ENCODE results near the gene HNRNPAB. TPM values are rescaled to one million over a fixed set of nuclear protein-coding genes. Genes with fewer than 3 reads are reported as not detected.

The HNRNPAB gene
- total and polyA plus RNA-seq, 2 donors (not counting 3 experiments of a cell fraction or from before 2014, with no cell fraction given) = 207 to 309 TPM

DNA sequence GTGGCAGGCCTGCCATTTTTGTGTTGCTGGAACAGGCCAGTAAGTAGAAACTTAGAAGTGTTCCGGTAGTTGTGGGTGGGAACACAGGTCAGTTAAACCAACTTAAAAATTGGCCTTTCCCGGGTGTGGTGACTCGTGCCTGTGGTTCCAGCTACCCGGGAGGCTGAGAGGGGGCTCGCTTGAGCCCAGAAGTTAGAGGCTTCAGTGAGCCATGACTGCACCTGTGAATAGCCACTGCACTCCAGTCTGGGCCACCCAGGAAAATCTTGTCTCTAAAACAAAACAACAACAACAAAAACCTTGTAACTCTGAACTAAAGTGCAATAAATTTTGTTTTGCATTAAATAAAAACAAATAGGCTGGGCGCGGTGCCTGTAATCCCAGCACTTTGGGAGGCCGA lies 49.3 kb upstream of the HNRNPAB start:
- Histone ChIP-seq H4K20me1 (replicated peaks; ENCODE audit: control insufficient read depth, extremely low read depth, insufficient read depth, low read length) (no peaks in the 10 kb centered on the region), H3K4me3 (replicated peaks in 1 of 3; ENCODE audit: insufficient read depth in 1 of 3, low read depth in 1 of 3, low read length in 3 of 3) (no peak overlapping the region), H3K36me3 (ENCODE audit: control insufficient read depth in 2 of 2, extremely low read depth in 1 of 2, insufficient read depth in 2 of 2, low read length in 2 of 2) (peaks cover 6 to 9% of the 10 kb centered on the region in 2 experiments), H3K9ac (replicated peaks; ENCODE audit: extremely low read depth, insufficient read depth, low read length) (no peak overlapping the region), H3K79me2 (ENCODE audit: control insufficient read depth, insufficient read depth, low read length) (peaks cover 17% of the 10 kb centered on the region), H3K27ac (ENCODE audit: insufficient read depth, low read depth, low read length) (no peak overlapping the region), H3K4me1 (ENCODE audit: control insufficient read depth, extremely low read depth, insufficient read depth, low read length) (peaks cover 6% of the 10 kb centered on the region), H3K4me2 (ENCODE audit: insufficient read depth, low read length) (no peak overlapping the region), H2AFZ (ENCODE audit: low read depth, low read length) (no peak overlapping the region), H3K9me3 (replicated peaks; ENCODE audit: control insufficient read depth, insufficient read depth, low read length) (no peaks in the 10 kb centered on the region), H3K27me3 (ENCODE audit: control insufficient read depth in 2 of 2, insufficient read depth in 2 of 2, low read length in 2 of 2) (no peaks in the 10 kb centered on the region), H3K9me1 (replicated peaks; ENCODE audit: control insufficient read depth, extremely low read depth, insufficient read depth, low read length) (no peaks in the 10 kb centered on the region)
- TF ChIP-seq FOS (IDR thresholded peaks at IDR 0.05; ENCODE audit: borderline replicate concordance, insufficient read depth, low read length) (no peak), MYC (IDR thresholded peaks at IDR 0.05; ENCODE audit: low read depth, low read length) (no peak), POLR2A (IDR thresholded peaks at IDR 0.05; ENCODE audit: low read depth, low read length) (no peak), EZH2 (IDR thresholded peaks at IDR 0.05; ENCODE audit: borderline replicate concordance, low read depth, low read length, severe bottlenecking) (no peak), GATA2 (IDR thresholded peaks at IDR 0.05; ENCODE audit: insufficient read depth, insufficient read length, low read depth, low read length) (no peak), POLR2AphosphoS5 (IDR thresholded peaks at IDR 0.05; ENCODE audit: insufficient read depth, low read depth, low read length) (no peak), JUN (IDR thresholded peaks at IDR 0.05; ENCODE audit: borderline replicate concordance, insufficient read depth, insufficient read length, low read depth) (no peak)
- TF ChIP-seq, protein P1, sequence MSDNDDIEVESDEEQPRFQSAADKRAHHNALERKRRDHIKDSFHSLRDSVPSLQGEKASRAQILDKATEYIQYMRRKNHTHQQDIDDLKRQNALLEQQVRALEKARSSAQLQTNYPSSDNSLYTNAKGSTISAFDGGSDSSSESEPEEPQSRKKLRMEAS (IDR thresholded peaks at IDR 0.05; ENCODE audit: insufficient read depth, insufficient read length) = no peak
- TF ChIP-seq, protein P2, sequence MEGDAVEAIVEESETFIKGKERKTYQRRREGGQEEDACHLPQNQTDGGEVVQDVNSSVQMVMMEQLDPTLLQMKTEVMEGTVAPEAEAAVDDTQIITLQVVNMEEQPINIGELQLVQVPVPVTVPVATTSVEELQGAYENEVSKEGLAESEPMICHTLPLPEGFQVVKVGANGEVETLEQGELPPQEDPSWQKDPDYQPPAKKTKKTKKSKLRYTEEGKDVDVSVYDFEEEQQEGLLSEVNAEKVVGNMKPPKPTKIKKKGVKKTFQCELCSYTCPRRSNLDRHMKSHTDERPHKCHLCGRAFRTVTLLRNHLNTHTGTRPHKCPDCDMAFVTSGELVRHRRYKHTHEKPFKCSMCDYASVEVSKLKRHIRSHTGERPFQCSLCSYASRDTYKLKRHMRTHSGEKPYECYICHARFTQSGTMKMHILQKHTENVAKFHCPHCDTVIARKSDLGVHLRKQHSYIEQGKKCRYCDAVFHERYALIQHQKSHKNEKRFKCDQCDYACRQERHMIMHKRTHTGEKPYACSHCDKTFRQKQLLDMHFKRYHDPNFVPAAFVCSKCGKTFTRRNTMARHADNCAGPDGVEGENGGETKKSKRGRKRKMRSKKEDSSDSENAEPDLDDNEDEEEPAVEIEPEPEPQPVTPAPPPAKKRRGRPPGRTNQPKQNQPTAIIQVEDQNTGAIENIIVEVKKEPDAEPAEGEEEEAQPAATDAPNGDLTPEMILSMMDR (IDR thresholded peaks at IDR 0.05; ENCODE audit: extremely low read depth in 1 of 2, insufficient read depth in 1 of 2, low read depth in 1 of 2, low read length in 2 of 2) = no peak
- dilution Hi-C loops (cut with MboI; ENCODE audit: extremely low pct_ligation_motif_present, low sequenced_read_pairs) (no loop called here), intact Hi-C loops (cut with micrococcal nuclease) (loop anchor here (2.0 kb wide), 1 partner anchor 50 kb away; the partner anchor contains the start of gene HNRNPAB)
- FAIRE-seq (no peak), DNase-seq (ENCODE audit: low read depth, low spot score) (no peak)
- BruUV-seq (replicated peaks) = no TSS peak
- ChIA-PET POLR2A (no interaction called here), CTCF (interaction anchor here (5.3 kb wide), 1 partner anchor 78 kb away, joined by 44 read pairs; no protein-coding TSS in a partner anchor)
